HepG2 (cell line): ENCODE measurements around the gene MEX3A. TPM values are rescaled to one million over a fixed set of nuclear protein-coding genes. Genes with fewer than 3 reads are reported as not detected.

Experiments used
- ATAC-seq: fragments of 200-7000 bp; cut with Tn5 transposase; 3 replicates; pipeline ENCODE4 v1.9.1; 2020; ENCODE audit warnings: mild to moderate bottlenecking, moderate library complexity
- BruUV-seq: library from RNA; stranded (reverse); fragments of 400-500 nt; replicated peaks from 2 replicates; lab custom pipeline; 2021; lab: Mats Ljungman, UMichigan
- CTCF ChIA-PET: fragments of 300-600 bp; formaldehyde crosslinking; extraction: SDS; loops from one replicate; lab custom pipeline; 2021; ENCODE audit warnings: low total read pairs, inconsistent platforms, low intra/inter-chr PET ratio; lab: Yijun Ruan, JAX
- POLR2A ChIA-PET: fragments of 350-600 bp; sonication (Branson Sonifier 250); formaldehyde crosslinking; loops from one replicate; lab custom pipeline; 2020; ENCODE audit warnings: antibody characterized with exemption, inconsistent platforms; lab: Yijun Ruan, JAX
- DNase-seq: peaks from one replicate; pipeline ENCODE4 v3.0.0-alpha.2; 2015; ENCODE audit warnings: low spot score
- FAIRE-seq: peaks from 3 replicates; lab custom pipeline; 2011; peaks lifted over from hg19 to GRCh38; lab: Jason Lieb, UNC
- H2AFZ ChIP-seq: one replicate; pipeline ENCODE4 v1.6.1; 2011; ENCODE audit warnings: low read length, inconsistent platforms
- H3K27ac ChIP-seq: fragments of 300-600 bp; 3 replicates; pipeline ENCODE4 v1.8.0; 2011; ENCODE audit warnings: mixed run types, mild to moderate bottlenecking, mixed read lengths, low read length, inconsistent platforms; ENCODE audit not compliant: insufficient read depth; ENCODE audit errors: extremely low read length
- H3K27me3 ChIP-seq, 2 experiments: fragments of 200-600 bp in 1 of 2; 2 replicates in 1 of 2; 3 replicates in 1 of 2; pipeline versions ENCODE4 v1.6.0 to v1.8.0; 2011; ENCODE audit warnings: low read length in 2 of 2, mild to moderate bottlenecking in 2 of 2, moderate library complexity in 2 of 2, inconsistent platforms in 1 of 2; ENCODE audit not compliant: insufficient read depth in 2 of 2, control insufficient read depth in 1 of 2
- H3K36me3 ChIP-seq, 2 experiments: fragments of 200-600 bp in 1 of 2; replicated peaks in 1 of 2; 2 replicates in 1 of 2; 3 replicates in 1 of 2; pipeline versions ENCODE4 v1.5.1 to v1.8.0; 2011; ENCODE audit warnings: low read length in 2 of 2, inconsistent platforms in 1 of 2; ENCODE audit not compliant: insufficient read depth in 2 of 2, control insufficient read depth in 1 of 2
- H3K4me1 ChIP-seq: 2 replicates; pipeline ENCODE4 v1.5.1; 2012; ENCODE audit warnings: low read length, inconsistent platforms; ENCODE audit not compliant: insufficient read depth
- H3K4me2 ChIP-seq: 2 replicates; pipeline ENCODE4 v1.6.0; 2011; ENCODE audit warnings: low read depth, low read length, inconsistent platforms
- H3K4me3 ChIP-seq, 3 experiments: fragments of 200-600 bp in 1 of 3; sonication (generic), shearing (Covaris generic) in 1 of 3; replicated peaks in 1 of 3; 2 replicates each; pipeline ENCODE4 v1.5.1; 2011 to 2016; ENCODE audit warnings: low read length in 3 of 3, inconsistent platforms in 2 of 3, low read depth in 2 of 3, mild to moderate bottlenecking in 2 of 3, control low read depth in 1 of 3, mixed read lengths in 1 of 3; ENCODE audit not compliant: insufficient read depth in 1 of 3
- H3K79me2 ChIP-seq: one replicate; pipeline ENCODE4 v1.6.1; 2011; ENCODE audit warnings: low read length, inconsistent platforms; ENCODE audit not compliant: insufficient read depth
- H3K9ac ChIP-seq: 2 replicates; pipeline ENCODE4 v1.6.0; 2011; ENCODE audit warnings: mild to moderate bottlenecking, low read depth, low read length, inconsistent platforms; ENCODE audit not compliant: insufficient read depth
- H3K9me3 ChIP-seq: 2 replicates; pipeline ENCODE4 v1.5.1; 2012; ENCODE audit warnings: mild to moderate bottlenecking, low read length
- H4K20me1 ChIP-seq: 2 replicates; pipeline ENCODE4 v1.6.0; 2011; ENCODE audit warnings: inconsistent platforms, mild to moderate bottlenecking, low read length, moderate library complexity; ENCODE audit not compliant: insufficient read depth
- AGO2 ChIP-seq: fragments of 200-400 bp; formaldehyde crosslinking; optimal IDR thresholded peaks from 2 replicates; pipeline ENCODE3; 2017; ENCODE audit warnings: mild to moderate bottlenecking, low read depth, low read length, moderate library complexity
- CENPX ChIP-seq: sonication (generic); formaldehyde crosslinking; IDR thresholded peaks from 2 replicates; pipeline ENCODE4 v1.9.0; 2021; ENCODE audit warnings: mild to moderate bottlenecking, missing genetic modification reagents, moderate library complexity
- FOSL2 ChIP-seq: sonication (generic); formaldehyde crosslinking; IDR thresholded peaks from 2 replicates; pipeline ENCODE4 v1.4.0; 2020; ENCODE audit warnings: missing genetic modification reagents
- HNRNPL ChIP-seq: fragments of 200-400 bp; formaldehyde crosslinking; IDR thresholded peaks from 2 replicates; pipeline ENCODE4 v1.6.1; 2017; ENCODE audit warnings: mild to moderate bottlenecking, low read depth, low read length
- PTBP1 ChIP-seq: fragments of 200-400 bp; formaldehyde crosslinking; IDR thresholded peaks from 2 replicates; pipeline ENCODE4 v1.6.1; 2018; ENCODE audit warnings: low read length, low read depth; ENCODE audit not compliant: poor library complexity, severe bottlenecking
- ZBTB21 ChIP-seq: sonication (generic); formaldehyde crosslinking; IDR thresholded peaks from 2 replicates; pipeline ENCODE4 v1.4.0; 2020; ENCODE audit warnings: missing genetic modification reagents
- ZBTB3 ChIP-seq: sonication (generic); formaldehyde crosslinking; IDR thresholded peaks from 2 replicates; pipeline ENCODE4 v1.4.0; 2020; ENCODE audit warnings: low read depth, mild to moderate bottlenecking, moderate library complexity, missing genetic modification reagents, borderline replicate concordance
- ZNF619 ChIP-seq: sonication (generic); formaldehyde crosslinking; IDR thresholded peaks from 2 replicates; pipeline ENCODE4 v1.4.0; 2020; ENCODE audit warnings: mild to moderate bottlenecking, missing genetic modification reagents
- ZNF713 ChIP-seq: sonication (generic); formaldehyde crosslinking; IDR thresholded peaks from 2 replicates; pipeline ENCODE4 v1.4.0; 2020; ENCODE audit warnings: mild to moderate bottlenecking, missing genetic modification reagents
- WGBS: methylation state at CpG from one replicate; pipeline ENCODE4 v1.1.6; 2017; ENCODE audit warnings: low lambda C conversion rate; 5-methylcytosine and 5-hydroxymethylcytosine counted together
- in situ Hi-C: cut with HindIII; loops from 2 replicates; pipeline ENCODE4 v1.10.0; 2017; ENCODE audit warnings: low pct_unique_long_range_greater_than_20kb; ENCODE audit not compliant: extremely low pct_ligation_motif_present
- intact Hi-C: fragments of 100-400 bp; cut with micrococcal nuclease; formaldehyde crosslinking; loops from one replicate; pipeline ENCODE4 v1.10.0; 2022; ENCODE audit not compliant: unreplicated experiment
- polyA plus RNA-seq, 8 experiments: library from polyadenylated mRNA; depleted of rRNA in 3 of 8; stranded (reverse) in 7 of 8; unstranded in 1 of 8; fragments of >200 nt; fragmentation: Illumina TruSeq in 4 of 8; extraction: Trizol in 4 of 8; gene quantifications; 2 replicates each; pipeline versions ENCODE4 v1.2.1 to v1.2.3, GENCODE V29; 2011 to 2016; ENCODE audit warnings: low read depth in 4 of 8, missing spikeins in 1 of 8, mixed read lengths in 1 of 8; ENCODE audit not compliant: insufficient read depth in 1 of 8
- total RNA-seq, 5 experiments: library from RNA; depleted of rRNA; stranded (reverse); fragments of >200 nt; fragmentation: Illumina TruSeq; extraction: Trizol; gene quantifications; 2 replicates each; pipeline ENCODE4 v1.2.3, GENCODE V29; 2016; ENCODE audit warnings: low read depth in 1 of 5
- TF ChIP-seq, protein P1 (sequence below): sonication (generic); formaldehyde crosslinking; IDR thresholded peaks from 2 replicates; pipeline ENCODE4 v1.5.0; 2020; ENCODE audit warnings: mild to moderate bottlenecking, missing genetic modification reagents, borderline replicate concordance

The MEX3A gene
- total and polyA plus RNA-seq, 2 of the 13 experiments (the other 11 are each of a cell fraction or from before 2014, with no cell fraction given): 7.6 to 9.1 TPM

GRCh38 chr1:156128308-156128653 lies 46.0 kb upstream of the MEX3A start (continued):
- TF ChIP-seq, protein P1, sequence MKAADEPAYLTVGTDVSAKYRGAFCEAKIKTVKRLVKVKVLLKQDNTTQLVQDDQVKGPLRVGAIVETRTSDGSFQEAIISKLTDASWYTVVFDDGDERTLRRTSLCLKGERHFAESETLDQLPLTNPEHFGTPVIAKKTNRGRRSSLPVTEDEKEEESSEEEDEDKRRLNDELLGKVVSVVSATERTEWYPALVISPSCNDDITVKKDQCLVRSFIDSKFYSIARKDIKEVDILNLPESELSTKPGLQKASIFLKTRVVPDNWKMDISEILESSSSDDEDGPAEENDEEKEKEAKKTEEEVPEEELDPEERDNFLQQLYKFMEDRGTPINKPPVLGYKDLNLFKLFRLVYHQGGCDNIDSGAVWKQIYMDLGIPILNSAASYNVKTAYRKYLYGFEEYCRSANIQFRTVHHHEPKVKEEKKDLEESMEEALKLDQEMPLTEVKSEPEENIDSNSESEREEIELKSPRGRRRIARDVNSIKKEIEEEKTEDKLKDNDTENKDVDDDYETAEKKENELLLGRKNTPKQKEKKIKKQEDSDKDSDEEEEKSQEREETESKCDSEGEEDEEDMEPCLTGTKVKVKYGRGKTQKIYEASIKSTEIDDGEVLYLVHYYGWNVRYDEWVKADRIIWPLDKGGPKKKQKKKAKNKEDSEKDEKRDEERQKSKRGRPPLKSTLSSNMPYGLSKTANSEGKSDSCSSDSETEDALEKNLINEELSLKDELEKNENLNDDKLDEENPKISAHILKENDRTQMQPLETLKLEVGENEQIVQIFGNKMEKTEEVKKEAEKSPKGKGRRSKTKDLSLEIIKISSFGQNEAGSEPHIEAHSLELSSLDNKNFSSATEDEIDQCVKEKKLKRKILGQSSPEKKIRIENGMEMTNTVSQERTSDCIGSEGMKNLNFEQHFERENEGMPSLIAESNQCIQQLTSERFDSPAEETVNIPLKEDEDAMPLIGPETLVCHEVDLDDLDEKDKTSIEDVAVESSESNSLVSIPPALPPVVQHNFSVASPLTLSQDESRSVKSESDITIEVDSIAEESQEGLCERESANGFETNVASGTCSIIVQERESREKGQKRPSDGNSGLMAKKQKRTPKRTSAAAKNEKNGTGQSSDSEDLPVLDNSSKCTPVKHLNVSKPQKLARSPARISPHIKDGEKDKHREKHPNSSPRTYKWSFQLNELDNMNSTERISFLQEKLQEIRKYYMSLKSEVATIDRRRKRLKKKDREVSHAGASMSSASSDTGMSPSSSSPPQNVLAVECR (CRISPR knock-in tag): no peak
- TF ChIP-seq PTBP1 (no peak), HNRNPL (no peak), ZNF619 (CRISPR knock-in tag) (no peak), CENPX (CRISPR knock-in tag) (no peak), ZBTB21 (CRISPR knock-in tag) (no peak), ZNF713 (CRISPR knock-in tag) (no peak)

- ChIA-PET POLR2A (interaction anchor here (1.4 to 6.0 kb wide), 6 partner anchors 7 to 86 kb away, joined by 3 to 113 read pairs (median 87); partner anchors contain the start of genes LMNA and PMF1), CTCF (no interaction called here)
- Histone ChIP-seq H3K36me3 (peaks cover 10 to 26% of the 10 kb centered on the region in 2 experiments), H2AFZ (no peak overlapping the region), H3K4me3 (no peak overlapping the region), H3K27me3 (no peaks in the 10 kb centered on the region), H3K4me2 (0 out of 2 replicates have a peak overlapping the region, but pooled peaks have one; percentile 7), H3K4me1 (peaks cover 89% of the 10 kb centered on the region), H3K79me2 (peaks cover 82% of the 10 kb centered on the region), H3K9ac (peak overlapping the region; percentile 34; the same call in 1 of the 2 replicates), H3K27ac (peak overlapping the region; percentile 52), H4K20me1 (peaks cover 6% of the 10 kb centered on the region; the same call in 1 of the 2 replicates), H3K9me3 (no peaks in the 10 kb centered on the region)
- TF ChIP-seq AGO2 (peak; percentile 27), HNRNPL (peak; percentile 67; the same call in 1 of the 2 replicates), ZBTB3 (CRISPR knock-in tag) (no peak), FOSL2 (CRISPR knock-in tag) (peak; percentile 62)
- ATAC-seq (no peak), FAIRE-seq (no peak), DNase-seq (no peak)
- intact Hi-C loops: no loop called here
- 71% methylated on average over 3 of the region's 15 CpGs for WGBS
- in situ Hi-C loops: no loop called here
- no TSS peak for BruUV-seq
Measured at GRCh38 chr1:156126630-156127534, 44.6 kb upstream of the MEX3A start.
